HG03442 (cell line): ENCODE results near the gene MAGI2.
"Not testable (repeated sequence)": the region's sequence is repeated elsewhere in the genome, so short reads cannot be mapped to it uniquely, and the experiment has no call there.

Experiments
- ATAC-seq: cut with Tn5 transposase; IDR thresholded peaks from one replicate; pipeline ENCODE4 v1.9.1; 2021; ENCODE audit warnings: mild to moderate bottlenecking, moderate library complexity; ENCODE audit not compliant: unreplicated experiment

The MAGI2 gene

DNA sequence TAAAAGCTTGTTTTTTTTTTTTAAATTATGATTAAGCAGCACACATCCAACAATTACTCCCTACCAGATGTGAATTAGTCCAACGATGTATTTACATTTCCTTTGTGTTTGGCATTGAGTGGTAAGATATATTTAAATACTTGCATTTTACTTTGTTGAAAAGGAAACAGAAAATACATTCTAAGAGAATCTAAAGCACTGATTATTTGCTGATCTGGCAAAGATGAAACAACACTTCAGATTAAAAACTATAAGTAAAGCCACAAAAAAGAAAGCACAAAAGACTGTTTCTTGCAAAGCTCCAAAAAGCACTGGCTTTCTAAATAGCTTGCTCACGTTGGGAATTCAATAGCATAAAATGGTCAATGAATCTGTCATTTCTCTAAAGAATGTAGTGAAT, 1188.4 kb downstream of the MAGI2 start:
- ATAC-seq, result no peak

DNA sequence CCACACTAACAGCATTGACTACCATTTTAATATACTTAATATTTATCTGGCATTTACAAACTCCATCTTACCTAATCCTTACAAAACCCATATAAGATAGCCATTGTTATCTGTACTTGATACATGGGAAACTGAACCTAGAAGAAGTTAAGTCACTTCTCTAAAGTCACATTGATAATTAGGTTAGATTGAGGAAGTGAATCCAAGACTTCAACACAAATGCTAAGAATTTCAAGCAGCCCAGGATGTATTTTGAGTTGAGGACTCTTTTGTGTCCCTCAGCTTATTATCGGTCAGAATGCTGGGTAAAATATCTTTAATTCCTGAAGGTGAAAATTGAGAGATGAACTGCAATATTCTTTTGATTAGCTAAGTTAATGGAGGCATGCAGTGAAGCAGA, 1189.4 kb downstream of the MAGI2 start:
- no peak for ATAC-seq

DNA sequence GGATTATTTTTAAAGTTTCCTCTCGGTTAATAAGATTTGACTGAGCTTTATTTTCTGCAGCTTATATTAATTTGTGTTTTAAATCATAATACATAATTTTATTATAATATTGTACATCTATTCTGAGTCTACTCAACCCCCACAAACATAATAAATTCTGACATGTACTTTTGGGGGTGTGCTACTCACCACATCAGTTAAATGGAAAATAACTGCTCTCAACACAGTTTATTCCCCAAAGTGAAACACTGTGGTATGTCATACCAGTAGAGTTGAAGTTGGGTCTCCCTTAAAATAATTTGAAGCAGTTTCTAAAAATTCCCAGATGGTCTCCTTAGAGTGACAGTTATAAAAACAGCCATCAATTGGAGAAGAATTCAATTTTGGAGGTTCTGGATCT, 1191.7 kb downstream of the MAGI2 start:
- ATAC-seq, result no peak

DNA sequence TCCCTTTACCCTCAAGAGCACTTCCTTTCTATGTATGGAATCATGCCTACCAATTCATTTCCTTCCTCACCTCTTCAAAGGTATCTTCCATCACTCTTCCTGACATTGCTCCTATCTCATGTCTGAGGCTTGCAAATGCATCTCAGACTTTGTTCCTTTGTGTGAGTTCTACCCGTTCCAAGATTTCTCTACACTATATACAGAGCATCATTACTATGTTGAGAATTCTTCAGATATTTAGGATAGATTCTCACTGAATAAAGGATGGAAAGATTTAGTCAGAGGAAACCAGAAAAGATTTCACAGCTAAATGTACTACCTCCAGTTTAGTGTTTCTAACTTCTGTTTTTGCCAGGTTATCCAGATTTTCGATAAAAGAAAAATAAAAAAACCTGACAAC, 1192.2 kb downstream of the MAGI2 start:
- ATAC-seq, result no peak

DNA sequence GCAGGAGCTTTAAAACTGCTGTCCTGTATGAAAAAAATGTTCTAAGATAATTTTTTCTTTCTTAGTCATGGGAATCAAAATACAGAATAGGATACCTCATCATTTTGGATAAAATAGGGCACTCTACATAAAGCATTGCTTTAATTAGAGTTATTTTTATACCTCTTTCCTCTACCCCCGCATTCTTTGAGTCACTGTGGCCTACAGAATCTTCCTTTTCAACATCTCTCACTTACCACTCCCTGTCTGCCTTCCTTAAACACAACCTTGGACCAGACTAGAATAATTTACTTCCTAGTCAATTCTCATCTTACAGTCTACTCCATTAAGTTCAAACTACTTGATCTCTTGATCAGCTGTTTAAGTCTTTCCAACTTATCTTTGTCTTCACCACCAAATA, 1192.6 kb downstream of the MAGI2 start:
- ATAC-seq, result no peak

DNA sequence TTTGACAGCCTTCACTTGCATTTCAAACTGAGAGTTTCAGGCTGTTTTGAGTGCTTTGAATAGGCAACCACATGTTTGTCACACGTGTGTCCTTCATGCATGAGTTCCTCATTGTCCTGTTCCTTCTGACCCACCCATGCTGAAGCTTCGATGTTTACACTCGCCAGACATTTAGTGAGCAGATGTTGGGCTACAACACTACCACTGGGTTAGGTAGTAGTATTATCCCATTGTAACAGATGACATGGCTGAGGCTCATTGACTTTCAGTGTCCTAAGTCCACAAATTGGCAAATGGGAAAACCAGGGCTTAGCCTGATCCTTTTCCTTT, 1198.8 kb downstream of the MAGI2 start:
- ATAC-seq, result no peak

DNA sequence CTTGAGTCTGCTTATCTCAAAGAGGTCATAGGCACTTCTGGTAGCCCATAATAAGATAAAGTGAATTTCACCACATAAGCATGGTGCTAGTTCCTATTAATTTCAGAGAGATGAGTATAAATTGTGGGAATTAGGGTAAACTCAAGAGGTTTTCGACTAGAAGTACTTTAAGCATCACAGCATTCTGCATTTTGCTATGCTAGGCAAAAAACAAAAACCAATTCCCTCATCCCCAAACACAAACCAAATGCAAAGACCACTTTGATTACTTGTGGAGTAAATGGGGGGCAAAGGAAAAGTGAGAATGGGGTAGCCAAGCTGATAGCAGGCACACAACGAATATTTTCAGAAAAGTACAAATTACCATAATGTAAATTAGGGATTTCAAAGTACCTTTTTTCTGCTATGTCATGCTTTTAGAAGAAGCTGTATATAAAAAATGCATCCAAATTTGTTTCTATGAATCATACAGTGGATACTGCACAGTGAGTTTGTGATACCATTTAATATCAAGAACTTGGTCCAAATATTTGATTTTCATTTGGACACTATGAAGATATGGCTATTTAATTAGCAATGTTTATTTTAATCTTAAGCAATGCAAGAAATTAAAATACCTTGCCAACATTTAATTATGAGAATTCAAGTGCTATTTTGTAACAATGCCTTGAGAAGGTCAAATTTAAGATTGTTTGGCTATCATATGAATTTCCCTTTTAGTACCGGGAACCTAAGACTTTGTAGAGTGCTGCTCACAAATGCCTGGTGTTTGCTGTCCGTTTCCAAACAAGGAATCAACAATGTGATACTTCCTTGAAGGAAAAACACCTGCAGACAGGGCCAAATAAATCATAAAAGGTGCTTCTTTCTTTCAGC, 1199.4 kb downstream of the MAGI2 start:
- no peak for ATAC-seq

DNA sequence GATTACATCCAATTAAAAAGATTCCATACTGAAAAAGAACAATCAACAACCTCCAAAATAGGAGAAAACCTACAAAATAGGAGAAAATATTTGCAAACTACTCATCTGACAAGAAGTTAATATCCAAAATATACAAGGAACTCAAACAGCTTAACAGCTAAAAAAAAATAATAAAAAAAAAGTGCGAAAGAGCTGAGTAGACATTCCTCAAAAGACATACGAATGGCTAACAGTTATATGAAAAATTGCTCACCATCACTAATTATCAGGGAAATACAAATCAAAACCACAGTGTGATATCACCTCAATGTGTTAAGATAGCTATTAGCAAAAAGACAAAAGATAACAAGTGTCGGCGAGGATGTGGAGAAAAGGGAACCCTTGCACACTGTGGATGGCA, 1204.6 kb downstream of the MAGI2 start:
- ATAC-seq, result no peak

DNA sequence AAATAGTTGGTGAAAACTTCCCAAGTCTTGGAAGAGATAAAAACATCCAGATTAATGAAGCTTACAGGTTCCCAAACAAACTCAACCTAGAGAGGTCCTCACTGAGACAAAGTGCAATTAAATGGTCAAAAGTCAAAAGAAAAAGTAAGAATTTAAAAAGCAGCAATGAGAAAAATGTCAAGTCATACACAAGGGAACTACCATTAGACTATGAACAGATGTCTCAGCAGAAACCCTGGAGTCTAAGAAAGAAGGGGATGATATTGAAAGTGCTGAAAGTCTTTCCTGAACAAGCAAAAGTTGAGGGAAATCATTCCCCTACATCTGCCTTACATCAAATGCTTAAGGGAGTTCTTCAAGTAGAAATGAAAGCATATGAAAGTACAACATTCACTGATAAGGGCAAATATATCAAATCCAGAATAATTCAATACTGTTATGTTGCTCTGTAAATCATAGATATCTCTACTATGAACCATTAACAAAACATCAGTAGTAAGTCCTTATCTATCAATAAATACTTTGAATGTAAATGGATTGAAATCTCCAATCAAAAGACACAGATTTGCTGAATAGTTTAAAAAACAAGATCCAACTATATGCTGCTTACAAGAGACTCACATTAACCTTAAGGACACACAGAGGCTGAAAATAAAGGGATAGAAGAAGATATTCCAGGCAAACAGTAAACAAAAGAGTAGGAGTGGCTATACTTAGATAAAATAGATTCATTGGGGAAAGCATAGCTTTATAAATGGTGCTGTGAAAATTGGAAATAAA, 1205.4 kb downstream of the MAGI2 start:
- ATAC-seq, result no peak

DNA sequence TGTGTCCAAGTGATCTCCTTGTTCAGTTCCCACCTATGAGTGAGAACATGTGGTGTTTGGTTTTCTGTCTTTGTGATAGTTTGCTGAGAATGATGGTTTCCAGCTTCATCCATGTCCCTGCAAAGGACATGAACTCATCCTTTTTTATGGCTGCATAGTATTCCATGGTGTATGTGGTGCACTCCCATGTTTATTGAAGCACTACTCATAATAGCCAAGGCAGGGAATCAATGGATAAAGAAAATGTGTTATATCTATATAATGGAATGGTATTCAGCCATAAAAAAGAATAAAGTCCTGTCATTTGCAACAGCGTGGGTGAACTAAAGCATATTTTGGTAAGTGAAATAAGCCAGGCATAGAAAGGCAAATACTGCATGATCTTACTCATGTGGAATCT, 1213.3 kb downstream of the MAGI2 start:
- not testable (repeated sequence) for ATAC-seq

DNA sequence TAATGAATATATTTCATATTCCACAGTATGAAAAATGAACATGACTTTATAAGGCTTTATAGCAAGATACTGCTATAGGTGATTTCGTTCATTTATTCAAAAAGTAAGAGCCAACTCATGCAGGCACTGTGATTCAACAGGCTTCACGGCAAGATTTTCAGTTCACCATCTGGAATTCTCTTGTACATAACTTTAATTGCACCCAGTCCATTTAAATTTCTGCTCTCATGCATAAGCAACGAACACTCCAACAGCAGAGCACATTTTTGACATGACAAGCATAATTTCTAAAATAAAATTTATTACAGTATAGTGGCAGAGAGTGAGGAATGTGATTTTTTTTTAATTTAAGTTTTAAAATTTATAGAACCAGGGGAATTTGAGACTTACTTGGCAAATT, 1218.8 kb downstream of the MAGI2 start:
- ATAC-seq, result no peak

DNA sequence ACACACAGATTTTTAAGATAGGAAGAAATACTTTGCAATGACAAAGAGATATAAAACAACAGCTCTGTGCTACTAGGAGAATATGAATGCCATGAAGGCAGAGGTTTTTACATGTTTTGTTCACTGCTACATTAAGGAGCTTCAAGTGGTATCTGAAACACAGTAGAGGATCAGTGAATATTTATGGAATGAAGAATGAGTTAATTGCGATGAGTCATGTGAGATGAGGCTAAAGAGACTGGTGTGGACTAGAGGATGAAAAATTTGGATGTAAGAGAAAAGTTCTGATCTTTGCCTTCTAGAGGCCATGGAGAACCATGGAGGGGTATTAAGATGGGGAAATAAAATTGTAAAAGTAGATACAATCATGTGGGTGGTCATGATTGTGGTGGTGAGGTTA, 1220.7 kb downstream of the MAGI2 start:
- ATAC-seq, result no peak

DNA sequence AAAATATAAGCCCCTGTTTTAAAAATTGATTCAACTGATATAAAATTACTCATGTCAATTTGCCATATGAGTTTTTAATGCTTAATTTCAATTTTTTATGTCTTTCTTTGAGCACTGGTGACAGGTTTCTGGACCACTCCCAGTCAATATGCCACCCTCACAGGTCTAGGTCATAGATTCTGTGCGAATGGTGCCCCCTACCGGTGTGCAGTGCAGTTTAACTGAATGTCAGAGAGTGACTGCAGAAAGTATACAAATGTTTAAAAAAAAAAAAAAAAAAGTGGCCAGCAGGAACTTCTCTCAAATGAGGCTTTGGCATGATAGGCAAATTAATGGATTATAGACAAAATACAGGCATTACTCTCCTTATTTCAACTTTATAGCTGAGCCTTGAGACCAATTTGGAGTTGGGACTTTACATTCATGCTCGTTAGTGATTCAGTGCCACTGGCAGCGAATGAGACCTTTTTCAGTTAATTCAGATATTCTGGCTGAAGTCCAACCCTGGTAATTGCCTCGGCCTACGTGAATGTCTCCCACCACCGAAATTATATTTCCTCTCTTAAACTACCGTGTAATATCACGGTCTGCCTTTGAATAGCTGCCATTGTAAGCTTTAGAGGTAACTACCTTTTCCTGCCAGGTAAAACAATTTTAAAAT, 1227.3 kb downstream of the MAGI2 start:
- ATAC-seq, result no peak

DNA sequence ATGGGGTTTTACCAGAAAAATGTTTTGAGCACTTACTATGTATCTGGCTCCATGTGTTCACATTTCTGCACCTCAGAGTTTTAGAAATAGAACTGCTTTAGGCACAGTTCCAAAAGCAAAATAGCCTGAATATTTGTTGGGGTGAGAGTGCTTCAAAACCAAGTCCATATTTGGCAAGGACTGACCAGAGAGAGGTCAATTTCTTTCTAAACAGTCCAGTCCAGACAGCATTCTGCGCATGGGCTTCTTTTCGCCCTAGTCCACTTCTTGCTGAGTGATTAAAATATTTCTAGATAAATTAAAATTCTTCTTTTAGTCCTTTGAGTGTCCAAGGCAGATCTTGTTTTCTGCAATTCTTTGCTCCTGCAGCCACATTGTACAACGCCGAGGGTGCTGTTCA, 1227.9 kb downstream of the MAGI2 start:
- ATAC-seq, result no peak

DNA sequence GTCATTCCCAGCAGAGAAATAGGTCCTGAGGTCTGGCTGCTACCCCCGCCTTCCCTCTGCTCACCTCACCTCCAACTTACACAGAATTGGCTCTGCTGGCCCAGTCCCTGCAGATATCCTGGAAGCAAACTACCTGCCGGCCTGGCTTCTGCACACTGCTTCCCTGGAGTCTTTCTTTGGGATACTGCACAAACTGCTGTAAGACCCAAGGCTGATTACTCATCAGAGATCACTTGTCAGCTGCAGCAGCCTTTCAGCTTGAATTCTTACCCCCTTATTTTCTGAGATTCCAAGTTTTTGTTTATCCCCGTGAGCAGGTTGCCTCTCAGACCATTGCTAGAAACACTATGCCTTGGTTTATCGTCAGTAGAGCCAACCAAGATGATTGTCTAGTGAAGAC, 1228.5 kb downstream of the MAGI2 start:
- no peak for ATAC-seq

DNA sequence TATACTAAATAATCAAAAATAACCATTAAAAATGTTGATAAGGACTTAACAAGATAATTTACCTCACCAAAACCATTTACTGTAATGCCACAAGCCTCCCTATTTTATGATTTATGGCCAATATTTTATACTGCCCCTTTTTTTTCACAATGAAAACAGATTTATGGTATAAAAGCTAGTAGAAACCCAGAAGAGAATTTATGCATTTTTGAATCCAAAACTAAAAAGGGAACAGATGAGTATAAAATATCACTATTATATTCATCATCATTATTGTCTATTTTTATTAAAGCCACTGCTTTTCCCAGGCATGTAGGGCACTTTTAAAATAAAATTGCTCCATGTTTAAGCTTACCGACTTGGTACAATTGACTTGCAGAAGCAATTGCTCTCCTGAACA, 1229.9 kb downstream of the MAGI2 start:
- no peak for ATAC-seq

DNA sequence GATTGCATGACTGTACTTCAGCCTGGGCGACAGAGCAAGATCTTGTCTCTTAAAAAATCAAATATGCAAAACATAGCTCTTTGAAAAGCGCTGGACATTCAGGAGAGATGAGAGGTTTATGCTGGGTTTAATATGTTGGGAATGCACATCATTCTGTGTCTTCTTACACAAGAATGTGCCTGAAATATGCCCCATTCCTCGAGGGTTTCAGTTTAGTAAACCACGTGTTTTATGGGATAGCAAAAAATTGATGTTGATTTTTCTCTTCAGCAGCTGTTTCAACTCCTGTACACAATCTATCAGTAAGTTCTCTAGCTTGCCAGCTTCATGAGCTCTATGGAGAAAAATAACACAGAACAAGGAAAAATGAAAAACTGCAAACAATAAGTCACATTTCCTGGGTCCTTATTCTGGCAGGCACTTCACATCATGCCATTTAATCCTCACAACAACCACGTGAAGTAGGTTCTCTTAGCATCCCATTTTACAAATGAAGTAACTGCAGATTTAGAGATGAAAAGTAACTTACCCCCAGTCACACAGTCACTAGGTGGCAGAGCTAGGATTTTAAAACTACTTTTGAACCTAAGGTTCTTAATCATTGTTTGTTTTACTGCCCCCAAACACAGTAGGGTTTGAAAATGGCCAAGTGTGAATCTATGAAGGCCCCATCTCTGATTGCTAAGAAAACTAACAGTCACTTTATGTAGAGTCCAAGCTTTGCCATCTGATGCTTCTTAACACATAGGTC, 1231.3 kb downstream of the MAGI2 start:
- no peak for ATAC-seq

DNA sequence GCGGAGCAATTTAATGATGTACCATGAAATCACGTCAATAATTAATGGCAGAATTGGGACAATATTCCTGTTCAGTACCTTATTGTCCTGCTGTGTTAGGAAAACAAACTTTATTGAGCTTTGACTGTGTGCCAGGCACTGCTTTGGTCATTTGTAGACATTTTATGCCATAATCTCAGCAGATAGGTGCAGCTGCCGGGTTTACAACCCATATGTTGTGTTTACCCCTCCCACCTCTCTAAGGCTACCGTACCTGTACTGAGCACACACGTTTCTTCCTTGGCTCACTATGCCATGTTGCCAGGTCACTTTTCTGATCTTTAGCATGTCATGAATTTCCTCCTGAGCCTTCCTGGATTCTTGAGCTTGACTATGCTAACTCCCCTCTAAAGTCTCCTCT, 1232.7 kb downstream of the MAGI2 start:
- ATAC-seq, result no peak

DNA sequence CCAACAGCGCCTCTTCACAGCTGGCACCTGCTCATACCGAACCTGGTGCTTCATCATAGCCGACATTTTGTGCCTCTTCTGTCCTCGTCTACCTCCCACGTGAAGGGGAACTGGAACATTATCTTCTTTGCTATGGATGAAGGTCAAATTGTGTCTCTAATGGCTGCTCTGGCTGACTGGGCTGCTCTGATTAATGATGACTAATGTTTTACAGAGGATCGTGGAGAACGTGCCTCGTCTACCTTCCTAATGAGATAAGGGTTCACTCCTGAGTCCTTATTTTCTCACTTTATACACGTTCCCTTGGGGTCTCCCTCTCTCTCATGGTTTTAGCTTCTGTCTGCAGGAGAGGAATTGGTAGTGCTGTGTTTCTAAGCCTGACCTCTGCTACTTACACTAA, 1234.6 kb downstream of the MAGI2 start:
- ATAC-seq, result no peak

DNA sequence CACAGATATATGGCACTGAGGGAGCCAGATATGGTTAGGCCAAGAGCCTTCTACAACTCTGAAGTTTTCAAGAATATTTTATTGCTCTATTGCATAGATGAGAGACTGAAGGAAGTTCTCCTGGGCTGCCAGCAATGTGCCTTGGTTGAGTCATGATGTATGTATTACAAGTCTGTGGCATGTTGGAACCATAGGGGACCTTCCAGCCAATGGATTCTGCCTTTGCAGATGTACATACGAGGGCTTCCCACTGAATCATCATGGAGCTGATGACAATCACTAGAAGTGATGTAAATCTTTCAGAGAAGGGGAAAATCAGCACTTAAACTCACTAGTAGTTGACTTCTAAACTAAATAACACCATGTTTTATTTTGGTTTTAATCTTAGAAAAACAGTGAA, 1235.4 kb downstream of the MAGI2 start:
- no peak for ATAC-seq

DNA sequence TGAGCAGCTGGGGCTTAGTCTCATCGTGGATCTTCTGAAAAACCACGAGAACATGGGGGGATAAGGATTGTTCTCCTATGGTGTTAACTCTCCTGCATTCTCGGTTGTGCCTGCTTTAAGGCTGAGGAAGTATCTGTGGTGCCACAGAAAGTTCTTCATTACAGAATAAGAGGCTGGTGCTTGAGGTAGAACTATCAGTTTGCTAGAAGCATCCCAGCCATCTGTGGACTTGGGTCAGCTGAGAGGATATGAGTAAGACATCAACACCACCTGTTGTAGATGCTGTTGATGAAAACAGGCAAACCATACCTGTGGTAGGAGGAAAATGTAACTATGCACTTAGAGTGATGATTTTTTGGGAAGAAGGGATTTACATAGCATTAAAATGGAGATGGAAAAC, 1238.3 kb downstream of the MAGI2 start:
- no peak for ATAC-seq
